ENCODE data around the gene ZNF479. TPM values are rescaled to one million over a fixed set of nuclear protein-coding genes. Genes with fewer than 3 reads are reported as not detected.
"Not testable (repeated sequence)": the region's sequence is repeated elsewhere in the genome, so short reads cannot be mapped to it uniquely, and the experiment has no call there.

The ZNF479 gene
- total RNA-seq, 1 donor from 2014 or later, result not detected

DNA sequence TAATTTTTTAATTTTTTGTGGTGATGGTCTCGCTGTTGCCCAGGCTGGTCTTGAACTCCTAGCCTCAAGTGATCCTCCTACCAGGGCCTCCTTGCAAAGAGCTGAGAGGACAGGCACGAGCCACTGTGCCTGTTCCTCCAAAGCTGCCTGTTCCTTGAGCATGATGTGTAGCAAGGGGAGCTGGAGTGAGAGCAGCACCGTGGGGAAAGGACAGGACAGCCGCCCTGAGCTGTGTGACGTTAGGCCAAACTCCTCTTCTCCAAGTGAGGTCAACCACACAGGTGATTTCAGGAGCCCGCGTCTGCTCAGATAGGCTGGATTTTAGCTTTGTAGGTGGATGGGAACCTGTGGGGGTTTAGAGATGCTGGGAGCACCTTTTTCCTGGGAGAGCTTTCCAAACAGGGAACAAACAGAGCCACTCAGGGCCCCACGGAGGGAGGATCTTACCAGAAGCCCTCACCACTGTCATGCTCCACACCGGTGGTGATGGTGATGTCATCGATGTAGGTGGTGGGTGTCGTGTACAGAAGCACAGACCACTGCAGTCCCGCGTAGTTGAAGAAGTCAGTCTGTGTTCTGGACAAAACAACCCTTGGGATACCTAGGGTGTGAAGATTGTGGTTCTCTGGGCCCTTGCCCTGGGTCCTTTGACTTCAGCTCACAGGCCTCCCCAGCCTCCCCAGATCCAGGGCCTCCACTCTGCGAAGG lies 44.8 kb upstream of the ZNF479 start:
- Histone ChIP-seq H3K36me3 (no peaks in the 10 kb centered on the region), H3K27me3 (ENCODE audit: low read depth) (no peaks in the 10 kb centered on the region), H3K27ac (replicated peaks) (no peak overlapping the region), H3K4me1 (no peaks in the 10 kb centered on the region), H3K4me3 (no peak overlapping the region), H3K9me3 (replicated peaks) (no peaks in the 10 kb centered on the region)
- intact Hi-C loops (cut with micrococcal nuclease), result no loop called here
- TF ChIP-seq CTCF (IDR thresholded peaks at IDR 0.05; ENCODE audit: borderline replicate concordance), result no peak
- no peak for DNase-seq

GRCh38 chr7:57165285-57165899 lies 33.2 kb upstream of the ZNF479 start:
- intact Hi-C loops (cut with micrococcal nuclease), result no loop called here
- TF ChIP-seq CTCF (IDR thresholded peaks at IDR 0.05; ENCODE audit: borderline replicate concordance), result no peak
- H3K4me1 ChIP-seq, result no peaks in the 10 kb centered on the region
- H3K27me3 ChIP-seq (ENCODE audit: low read depth), result no peaks in the 10 kb centered on the region
- DNase-seq, result no peak
- H3K36me3 ChIP-seq, result no peaks in the 10 kb centered on the region
- no peak overlapping the region for H3K4me3 ChIP-seq
- no peak overlapping the region for H3K27ac ChIP-seq (replicated peaks)
- no peaks in the 10 kb centered on the region for H3K9me3 ChIP-seq (replicated peaks)

GRCh38 chr7:57120123-57120784 lies 12.0 kb downstream of the ZNF479 start:
- H3K9me3 ChIP-seq (replicated peaks), result peaks cover 87% of the 10 kb centered on the region
- DNase-seq; H3K4me3 ChIP-seq; H3K4me1 ChIP-seq; H3K27me3 ChIP-seq (ENCODE audit: low read depth); H3K36me3 ChIP-seq; H3K27ac ChIP-seq (replicated peaks); intact Hi-C loops (cut with micrococcal nuclease): not testable (repeated sequence)

Data from left ventricle myocardium inferior (tissue), 1 donor.